Measurements from ENCODE around the gene CLMN.

The CLMN gene

GRCh38 chr14:95319312-95320077 is at the start of gene CLMN:
CLMN (minus strand) TSS chr14:95319908; CDS start chr14:95319792, 116 bp downstream.
- DNase-seq (ENCODE audit: low read depth in 2 of 3, low spot score in 2 of 3) = peak in 1 of 3 experiments; percentile 5

- no peak for DNase-seq (ENCODE audit: low read depth in 2 of 3, low spot score in 2 of 3)
These were observed 45.7 kb upstream of the CLMN start for GRCh38 chr14:95365401-95365800.

- no peak for DNase-seq (ENCODE audit: low read depth in 2 of 3, low spot score in 2 of 3)
These were observed 44.9 kb upstream of the CLMN start for GRCh38 chr14:95364481-95365209.

- DNase-seq (ENCODE audit: low read depth in 2 of 3, low spot score in 2 of 3) = no peak
These were observed 43.8 kb upstream of the CLMN start for GRCh38 chr14:95363468-95363954.

GRCh38 chr14:95362138-95362494 is 42.4 kb upstream of the CLMN start:
- no peak for DNase-seq (ENCODE audit: low read depth in 2 of 3, low spot score in 2 of 3)

GRCh38 chr14:95361373-95362137 is 41.8 kb upstream of the CLMN start:
- peak; percentile 12 to 40 (median 13) for DNase-seq (ENCODE audit: low read depth in 2 of 3, low spot score in 2 of 3)

GRCh38 chr14:95360828-95361227 is 41.1 kb upstream of the CLMN start:
- no peak for DNase-seq (ENCODE audit: low read depth in 2 of 3, low spot score in 2 of 3)

- DNase-seq (ENCODE audit: low read depth in 2 of 3, low spot score in 2 of 3) = no peak
These were observed 40.5 kb upstream of the CLMN start for GRCh38 chr14:95359994-95360826.

GRCh38 chr14:95356245-95356869 is 36.6 kb upstream of the CLMN start:
- DNase-seq (ENCODE audit: low read depth in 2 of 3, low spot score in 2 of 3) = no peak

- DNase-seq (ENCODE audit: low read depth in 2 of 3, low spot score in 2 of 3) = no peak
These were observed 35.7 kb upstream of the CLMN start for GRCh38 chr14:95355422-95355821.

GRCh38 chr14:95354834-95355233 is 35.1 kb upstream of the CLMN start:
- no peak for DNase-seq (ENCODE audit: low read depth in 2 of 3, low spot score in 2 of 3)

GRCh38 chr14:95353664-95354063 is 34.0 kb upstream of the CLMN start:
- DNase-seq (ENCODE audit: low read depth in 2 of 3, low spot score in 2 of 3) = no peak

GRCh38 chr14:95353007-95353406 is 33.3 kb upstream of the CLMN start:
- no peak for DNase-seq (ENCODE audit: low read depth in 2 of 3, low spot score in 2 of 3)

GRCh38 chr14:95352481-95352880 is 32.8 kb upstream of the CLMN start:
- DNase-seq (ENCODE audit: low read depth in 2 of 3, low spot score in 2 of 3) = no peak

- no peak for DNase-seq (ENCODE audit: low read depth in 2 of 3, low spot score in 2 of 3)
These were observed 29.5 kb upstream of the CLMN start for GRCh38 chr14:95349241-95349640.

GRCh38 chr14:95348395-95349080 is 28.8 kb upstream of the CLMN start:
- DNase-seq (ENCODE audit: low read depth in 2 of 3, low spot score in 2 of 3) = no peak

GRCh38 chr14:95346820-95347219 is 27.1 kb upstream of the CLMN start:
- no peak for DNase-seq (ENCODE audit: low read depth in 2 of 3, low spot score in 2 of 3)

GRCh38 chr14:95346266-95346665 is 26.6 kb upstream of the CLMN start:
- DNase-seq (ENCODE audit: low read depth in 2 of 3, low spot score in 2 of 3) = no peak

GRCh38 chr14:95345032-95345431 is 25.3 kb upstream of the CLMN start:
- no peak for DNase-seq (ENCODE audit: low read depth in 2 of 3, low spot score in 2 of 3)

- no peak for DNase-seq (ENCODE audit: low read depth in 2 of 3, low spot score in 2 of 3)
These were observed 24.8 kb upstream of the CLMN start for GRCh38 chr14:95344536-95344935.
